Activated T-cell treated with anti-CD3 and anti-CD28 coated beads, Interleukin-2, amount 50 U/mL, for 24 hours (primary cell): ENCODE data around the gene LRP1B.

Experiments
- DNase-seq: peaks from one replicate; pipeline ENCODE4 v3.0.0-alpha.2; 2020
- H3K27ac Mint-ChIP-seq: 2 replicates; pipeline ENCODE4 v1.8.0; 2020; ENCODE audit warnings: mild to moderate bottlenecking, mixed read lengths
- H3K27me3 Mint-ChIP-seq: 2 replicates; pipeline ENCODE4 v1.8.0; 2020; ENCODE audit warnings: mixed read lengths
- H3K36me3 Mint-ChIP-seq: 2 replicates; pipeline ENCODE4 v1.8.0; 2020; ENCODE audit warnings: low read depth, mixed read lengths
- H3K4me1 Mint-ChIP-seq: 2 replicates; pipeline ENCODE4 v1.8.0; 2020; ENCODE audit warnings: low read depth, mixed read lengths
- H3K4me3 Mint-ChIP-seq: 2 replicates; pipeline ENCODE4 v1.8.0; 2020; ENCODE audit warnings: mild to moderate bottlenecking, moderate library complexity, mixed read lengths
- H3K9me3 Mint-ChIP-seq: 2 replicates; pipeline ENCODE4 v1.8.0; 2020; ENCODE audit warnings: mixed read lengths

The LRP1B gene

GRCh38 chr2:140744379-140744778, 1386.4 kb downstream of the LRP1B start:
- Mint-ChIP-seq H3K27me3 (no peaks in the 10 kb centered on the region), H3K4me1 (no peaks in the 10 kb centered on the region), H3K36me3 (no peaks in the 10 kb centered on the region), H3K4me3 (no peak overlapping the region), H3K27ac (no peak overlapping the region), H3K9me3 (peaks cover 8% of the 10 kb centered on the region)
- no peak for DNase-seq

DNA sequence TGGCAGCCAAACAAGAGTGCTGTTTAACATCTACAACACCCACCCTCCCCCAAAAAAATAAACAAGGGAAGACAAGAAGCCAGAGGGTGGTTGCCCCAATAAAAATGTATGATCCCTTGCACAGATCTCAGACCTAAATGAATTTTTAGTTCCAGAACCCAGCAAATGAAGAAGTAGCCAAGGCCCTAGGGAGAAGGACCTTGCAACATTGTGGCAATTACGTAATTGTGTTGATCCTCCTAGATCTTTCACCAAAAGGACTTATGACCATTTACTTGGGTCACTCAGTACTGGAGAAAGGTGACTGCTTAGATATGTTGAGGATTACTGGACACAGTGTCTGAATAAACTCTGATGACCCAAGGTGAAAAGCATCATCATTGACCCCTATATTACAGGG, 1393.8 kb downstream of the LRP1B start:
- DNase-seq, result no peak

DNA sequence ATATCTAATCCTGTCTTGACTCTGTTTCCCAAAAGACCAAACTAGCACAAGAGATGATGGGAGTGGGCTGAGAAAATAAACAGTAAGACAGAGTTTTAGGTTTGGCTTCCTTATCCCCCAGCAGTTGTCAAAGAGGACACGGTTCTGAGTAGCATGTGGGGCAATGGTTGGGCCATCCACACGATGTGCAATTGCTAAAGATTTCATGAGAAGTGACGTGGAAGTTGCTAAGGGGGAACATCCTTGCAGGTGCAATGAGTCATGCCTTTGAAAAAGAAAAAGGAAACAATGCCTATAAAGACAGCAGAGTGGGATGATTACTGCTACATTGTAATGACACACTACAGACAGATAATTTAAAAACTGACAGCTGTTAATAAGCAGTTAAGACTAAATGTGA, 1395.8 kb downstream of the LRP1B start:
- H3K36me3 Mint-ChIP-seq, result no peaks in the 10 kb centered on the region
- no peak overlapping the region for H3K27ac Mint-ChIP-seq
- no peak overlapping the region for H3K4me3 Mint-ChIP-seq
- no peaks in the 10 kb centered on the region for H3K4me1 Mint-ChIP-seq
- DNase-seq, result no peak
- no peaks in the 10 kb centered on the region for H3K27me3 Mint-ChIP-seq
- peaks cover 25% of the 10 kb centered on the region for H3K9me3 Mint-ChIP-seq

More for the DNA sequence above, 1393.8 kb downstream of the LRP1B start:
- Mint-ChIP-seq H3K4me1 (no peaks in the 10 kb centered on the region), H3K4me3 (no peak overlapping the region), H3K36me3 (no peaks in the 10 kb centered on the region), H3K9me3 (peaks cover 23% of the 10 kb centered on the region), H3K27me3 (no peaks in the 10 kb centered on the region), H3K27ac (no peak overlapping the region)

- Mint-ChIP-seq H3K4me3 (no peak overlapping the region), H3K4me1 (no peaks in the 10 kb centered on the region), H3K27me3 (no peaks in the 10 kb centered on the region), H3K36me3 (no peaks in the 10 kb centered on the region), H3K9me3 (peaks cover 11% of the 10 kb centered on the region), H3K27ac (no peak overlapping the region)
- no peak for DNase-seq
Observed at GRCh38 chr2:140718999-140719398, 1411.8 kb downstream of the LRP1B start.

DNA sequence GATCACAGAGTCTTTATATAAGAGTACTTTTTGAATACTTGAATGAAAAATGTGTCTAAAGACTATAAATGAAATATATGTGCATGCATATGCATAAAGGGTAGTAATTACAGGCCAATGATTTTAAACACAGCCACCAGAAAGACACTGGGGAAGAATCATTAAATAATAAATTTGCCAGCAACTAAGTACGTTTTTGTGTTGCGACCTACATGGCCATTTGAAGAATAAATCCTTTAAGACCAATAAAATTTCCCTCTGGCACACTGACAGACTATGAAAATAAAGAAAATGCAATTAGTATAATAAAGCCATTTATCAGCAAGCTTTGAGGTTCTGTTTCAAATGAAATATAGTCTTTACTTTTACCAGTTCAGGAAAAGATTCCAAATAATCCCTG, 1413.3 kb downstream of the LRP1B start:
- DNase-seq, result no peak
- Mint-ChIP-seq H3K27me3 (no peaks in the 10 kb centered on the region), H3K4me1 (no peaks in the 10 kb centered on the region), H3K4me3 (no peak overlapping the region), H3K9me3 (peaks cover 6% of the 10 kb centered on the region), H3K36me3 (no peaks in the 10 kb centered on the region), H3K27ac (no peak overlapping the region)

- no peak for DNase-seq
- H3K9me3 Mint-ChIP-seq, result peaks cover 5% of the 10 kb centered on the region
- no peaks in the 10 kb centered on the region for H3K36me3 Mint-ChIP-seq
Observed at GRCh38 chr2:140714586-140714985, 1416.2 kb downstream of the LRP1B start.

GRCh38 chr2:140711867-140712266, 1418.9 kb downstream of the LRP1B start:
- no peaks in the 10 kb centered on the region for H3K36me3 Mint-ChIP-seq
- H3K4me3 Mint-ChIP-seq, result no peak overlapping the region
- H3K4me1 Mint-ChIP-seq, result no peaks in the 10 kb centered on the region
- H3K9me3 Mint-ChIP-seq, result peaks cover 7% of the 10 kb centered on the region
- H3K27ac Mint-ChIP-seq, result no peak overlapping the region
- no peaks in the 10 kb centered on the region for H3K27me3 Mint-ChIP-seq
- no peak for DNase-seq

More at GRCh38 chr2:140714586-140714985, 1416.2 kb downstream of the LRP1B start:
- Mint-ChIP-seq H3K27me3 (no peaks in the 10 kb centered on the region), H3K4me1 (no peaks in the 10 kb centered on the region), H3K27ac (no peak overlapping the region), H3K4me3 (no peak overlapping the region)

DNA sequence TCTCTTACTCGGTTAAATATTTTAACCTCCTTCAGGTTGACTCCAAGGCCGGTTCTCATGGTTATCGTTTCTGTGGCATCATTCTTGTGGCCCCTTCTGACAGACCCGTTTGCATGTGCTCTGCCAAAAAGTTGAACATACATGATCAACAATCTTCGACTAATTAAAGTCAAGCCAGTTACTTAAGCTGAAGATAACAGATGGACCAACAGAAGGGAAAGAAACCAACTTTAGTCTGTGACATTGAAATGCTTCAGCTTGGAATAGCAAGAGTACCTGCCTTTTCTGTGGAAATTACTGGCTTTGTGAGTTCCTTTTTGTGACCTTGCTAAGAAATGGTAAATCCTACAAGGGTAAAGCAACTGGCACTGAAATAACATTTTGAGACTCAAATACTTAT, 1429.1 kb downstream of the LRP1B start:
- Mint-ChIP-seq H3K27me3 (no peaks in the 10 kb centered on the region), H3K9me3 (no peaks in the 10 kb centered on the region), H3K27ac (no peak overlapping the region), H3K4me3 (no peak overlapping the region), H3K36me3 (no peaks in the 10 kb centered on the region), H3K4me1 (no peaks in the 10 kb centered on the region)
- no peak for DNase-seq

DNA sequence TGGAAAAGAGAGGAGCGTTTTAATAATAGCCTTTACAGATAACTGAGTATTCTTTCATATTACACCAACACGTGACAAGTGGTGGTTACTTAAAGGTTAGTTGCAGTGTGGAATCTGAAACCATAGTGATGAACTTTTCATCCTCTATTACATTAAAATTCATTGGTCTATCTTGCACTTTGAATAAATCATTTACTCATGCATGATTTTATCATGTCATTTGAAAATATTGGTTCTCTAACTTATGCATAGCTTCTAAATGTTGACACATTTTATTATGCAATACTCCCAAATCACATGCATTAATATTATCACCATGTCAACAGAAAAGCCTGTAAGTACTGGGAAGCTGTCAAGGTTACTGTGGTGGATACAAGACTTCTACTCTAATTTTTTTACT, 1432.2 kb downstream of the LRP1B start:
- DNase-seq, result no peak
- no peaks in the 10 kb centered on the region for H3K4me1 Mint-ChIP-seq
- no peaks in the 10 kb centered on the region for H3K9me3 Mint-ChIP-seq
- H3K36me3 Mint-ChIP-seq, result no peaks in the 10 kb centered on the region
- no peak overlapping the region for H3K4me3 Mint-ChIP-seq
- no peak overlapping the region for H3K27ac Mint-ChIP-seq
- H3K27me3 Mint-ChIP-seq, result no peaks in the 10 kb centered on the region

GRCh38 chr2:140696449-140696848, 1434.4 kb downstream of the LRP1B start:
- Mint-ChIP-seq H3K36me3 (no peaks in the 10 kb centered on the region), H3K27ac (no peak overlapping the region), H3K4me1 (no peaks in the 10 kb centered on the region), H3K27me3 (no peaks in the 10 kb centered on the region), H3K9me3 (no peaks in the 10 kb centered on the region), H3K4me3 (no peak overlapping the region)
- DNase-seq, result no peak

- no peaks in the 10 kb centered on the region for H3K27me3 Mint-ChIP-seq
- DNase-seq, result no peak
Observed at GRCh38 chr2:140695155-140695554, 1435.7 kb downstream of the LRP1B start.

GRCh38 chr2:140687825-140688224, 1443.0 kb downstream of the LRP1B start:
- no peak overlapping the region for H3K4me3 Mint-ChIP-seq

More at GRCh38 chr2:140695155-140695554, 1435.7 kb downstream of the LRP1B start:
- Mint-ChIP-seq H3K4me1 (no peaks in the 10 kb centered on the region), H3K4me3 (no peak overlapping the region), H3K9me3 (no peaks in the 10 kb centered on the region), H3K36me3 (no peaks in the 10 kb centered on the region), H3K27ac (no peak overlapping the region)

DNA sequence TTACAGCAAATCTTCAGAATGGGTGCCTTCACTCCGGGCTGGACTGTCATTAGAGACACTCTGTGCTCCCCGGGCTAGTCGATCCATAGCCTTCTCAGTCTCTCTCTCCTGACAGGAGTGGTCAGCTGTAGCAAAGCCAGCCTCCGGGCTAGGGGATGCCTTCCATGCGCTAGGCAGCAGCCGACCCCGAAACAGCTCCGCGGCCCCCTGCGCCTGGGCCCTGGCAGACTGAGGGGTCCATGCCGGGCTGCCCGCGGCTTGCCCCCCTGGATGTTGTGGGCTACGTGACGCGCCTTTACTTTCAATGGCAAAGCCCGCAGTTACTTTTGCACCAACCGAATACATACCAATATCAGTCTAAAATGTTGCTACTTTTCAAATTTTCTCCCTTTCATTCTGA, 1447.2 kb downstream of the LRP1B start:
- Mint-ChIP-seq H3K36me3 (no peaks in the 10 kb centered on the region), H3K27me3 (no peaks in the 10 kb centered on the region), H3K4me3 (no peak overlapping the region), H3K27ac (no peak overlapping the region), H3K9me3 (peaks cover 16% of the 10 kb centered on the region), H3K4me1 (no peaks in the 10 kb centered on the region)
- no peak for DNase-seq

More at GRCh38 chr2:140687825-140688224, 1443.0 kb downstream of the LRP1B start:
- Mint-ChIP-seq H3K4me1 (no peaks in the 10 kb centered on the region), H3K27ac (no peak overlapping the region), H3K36me3 (no peaks in the 10 kb centered on the region), H3K9me3 (peaks cover 9% of the 10 kb centered on the region), H3K27me3 (no peaks in the 10 kb centered on the region)
- DNase-seq, result no peak

DNA sequence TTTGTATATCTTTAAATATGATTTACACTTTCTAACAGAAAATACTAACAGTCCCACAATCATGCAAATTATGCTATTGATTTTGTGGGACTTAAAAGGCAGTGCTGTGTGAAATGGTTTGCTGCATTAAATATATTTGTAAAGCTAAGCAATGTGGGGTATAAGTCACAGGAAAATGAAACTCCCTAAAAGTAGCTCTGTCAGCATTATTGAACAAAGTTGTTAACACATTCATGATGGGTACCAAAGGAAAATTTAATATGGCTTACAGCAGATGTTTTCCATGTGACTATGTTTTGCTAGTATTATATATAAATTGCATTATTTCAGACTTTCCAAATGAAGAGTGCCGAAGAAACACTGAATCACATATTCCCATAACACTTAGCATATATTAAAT, 1450.0 kb downstream of the LRP1B start:
- Mint-ChIP-seq H3K27me3 (no peaks in the 10 kb centered on the region), H3K27ac (no peak overlapping the region), H3K9me3 (peaks cover 13% of the 10 kb centered on the region), H3K36me3 (no peaks in the 10 kb centered on the region), H3K4me3 (no peak overlapping the region), H3K4me1 (no peaks in the 10 kb centered on the region)
- DNase-seq, result no peak

- Mint-ChIP-seq H3K4me3 (no peak overlapping the region), H3K4me1 (no peaks in the 10 kb centered on the region), H3K36me3 (no peaks in the 10 kb centered on the region), H3K27me3 (no peaks in the 10 kb centered on the region), H3K27ac (no peak overlapping the region), H3K9me3 (peaks cover 16% of the 10 kb centered on the region)
- DNase-seq, result no peak
Observed at GRCh38 chr2:140679752-140680151, 1451.1 kb downstream of the LRP1B start.

DNA sequence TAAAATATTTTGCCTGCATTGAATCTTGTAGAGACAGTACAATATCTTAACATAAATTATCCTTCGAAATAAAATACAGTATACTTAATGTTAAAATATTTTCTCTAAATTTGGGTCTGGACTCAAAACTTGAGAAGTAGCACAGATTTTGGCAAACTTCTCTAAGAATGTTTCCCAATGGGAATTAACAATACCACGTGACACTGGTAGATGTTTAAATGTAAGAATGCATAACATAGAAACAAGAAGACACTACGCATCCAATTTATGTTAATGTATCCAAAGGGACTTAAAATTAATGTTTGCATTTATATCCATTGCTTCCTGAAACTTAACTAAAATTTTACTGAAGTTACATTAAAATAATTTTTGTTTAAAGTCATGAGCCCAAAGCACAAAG, 1460.9 kb downstream of the LRP1B start:
- no peak for DNase-seq
- Mint-ChIP-seq H3K36me3 (no peaks in the 10 kb centered on the region), H3K4me1 (no peaks in the 10 kb centered on the region), H3K9me3 (peaks cover 22% of the 10 kb centered on the region), H3K27me3 (no peaks in the 10 kb centered on the region), H3K27ac (no peak overlapping the region), H3K4me3 (no peak overlapping the region)
